ENCODE data around the gene ISLR2.

- TF ChIP-seq TAF1 (IDR thresholded peaks at IDR 0.05; ENCODE audit: low read depth) (no peak), REST (IDR thresholded peaks at IDR 0.05; ENCODE audit: low read depth) (no peak), RAD21 (IDR thresholded peaks at IDR 0.05; ENCODE audit: low read depth) (no peak), MAX (IDR thresholded peaks at IDR 0.05) (no peak), FOXM1 (IDR thresholded peaks at IDR 0.05; ENCODE audit: borderline replicate concordance, low read depth) (no peak), CEBPB (IDR thresholded peaks at IDR 0.05) (no peak), ZBTB7A (IDR thresholded peaks at IDR 0.05; ENCODE audit: low read depth) (no peak; the same call in 1 of the 2 replicates), EGR1 (IDR thresholded peaks at IDR 0.05) (no peak)
Observed at GRCh38 chr15:74178326-74179100, 48.1 kb downstream of the ISLR2 start.
